PC-3 (cell line): ENCODE measurements around the gene RASA2. TPM values are rescaled to one million over a fixed set of nuclear protein-coding genes. Genes with fewer than 3 reads are reported as not detected.

Experiments
- ATAC-seq: fragments of 200-7000 bp; cut with Tn5 transposase; 2 replicates; pipeline ENCODE4 v1.9.1; 2020; ENCODE audit warnings: mild to moderate bottlenecking, moderate library complexity
- BruUV-seq: library from RNA; stranded (reverse); fragments of 400-500 nt; replicated peaks from 2 replicates; lab custom pipeline; 2021; lab: Mats Ljungman, UMichigan
- CTCF ChIA-PET: fragments of 300-600 bp; sonication (Branson Sonifier 250); formaldehyde crosslinking; loops from one replicate; lab custom pipeline; 2022; ENCODE audit warnings: antibody characterized with exemption; lab: Charles Lee
- POLR2A ChIA-PET: fragments of 300-600 bp; sonication (Branson Sonifier 250); formaldehyde crosslinking; loops from one replicate; lab custom pipeline; 2022; ENCODE audit warnings: antibody characterized with exemption; ENCODE audit not compliant: unreplicated experiment; lab: Charles Lee
- DNase-seq: peaks from one replicate; pipeline ENCODE4 v3.0.0-alpha.2; 2015
- H2AFZ ChIP-seq: fragments of 300-600 bp; sonication (generic); 2 replicates; pipeline ENCODE4 v1.6.0; 2016; ENCODE audit warnings: antibody characterized with exemption, low read length
- H3F3A ChIP-seq: fragments of 300-600 bp; sonication (generic); one replicate; pipeline ENCODE4 v1.6.0; 2017; ENCODE audit warnings: antibody characterized with exemption, low read length, control low read depth, mild to moderate bottlenecking; ENCODE audit not compliant: unreplicated experiment
- H3K27ac ChIP-seq: fragments of 300-600 bp; sonication (generic); 2 replicates; pipeline ENCODE4 v1.5.1; 2016; ENCODE audit warnings: mild to moderate bottlenecking, low read length
- H3K27me3 ChIP-seq: fragments of 300-600 bp; sonication (generic); 2 replicates; pipeline ENCODE4 v1.6.1; 2016; ENCODE audit warnings: low read length, mixed read lengths
- H3K36me3 ChIP-seq: fragments of 300-600 bp; sonication (generic); 2 replicates; pipeline ENCODE4 v1.6.1; 2016; ENCODE audit warnings: low read depth, mixed run types, low read length, mixed read lengths
- H3K4me1 ChIP-seq: fragments of 300-600 bp; sonication (generic); 2 replicates; pipeline ENCODE4 v1.5.1; 2016; ENCODE audit warnings: low read length; ENCODE audit not compliant: insufficient read depth
- H3K4me2 ChIP-seq: fragments of 300-600 bp; sonication (generic); 2 replicates; pipeline ENCODE4 v1.6.0; 2016; ENCODE audit warnings: low read length
- H3K4me3 ChIP-seq: fragments of 300-600 bp; sonication (generic); 2 replicates; pipeline ENCODE4 v1.5.1; 2016; ENCODE audit warnings: mild to moderate bottlenecking, low read length, mixed read lengths
- H3K79me2 ChIP-seq: fragments of 300-600 bp; sonication (generic); 2 replicates; pipeline ENCODE4 v1.6.1; 2017; ENCODE audit warnings: low read length, mixed read lengths
- H3K9ac ChIP-seq: fragments of 300-600 bp; sonication (generic); 2 replicates; pipeline ENCODE4 v1.6.0; 2016; ENCODE audit warnings: mild to moderate bottlenecking, low read length
- H3K9me2 ChIP-seq: fragments of 300-600 bp; sonication (generic); replicated peaks from 2 replicates; pipeline ENCODE4 v1.6.1; 2016; ENCODE audit warnings: mixed run types, low read length, mixed read lengths
- H3K9me3 ChIP-seq: fragments of 300-600 bp; sonication (generic); 2 replicates; pipeline ENCODE4 v1.6.1; 2016; ENCODE audit warnings: low read length, mixed read lengths
- H4K20me1 ChIP-seq: fragments of 300-600 bp; sonication (generic); 2 replicates; pipeline ENCODE4 v1.6.1; 2016; ENCODE audit warnings: low read length, mixed read lengths
- CTCF ChIP-seq: fragments of 300-600 bp; sonication (generic); conservative IDR thresholded peaks from 2 replicates; pipeline ENCODE4 v1.5.1; 2017; ENCODE audit warnings: antibody characterized with exemption, low read depth, mild to moderate bottlenecking, low read length
- EZH2 ChIP-seq: fragments of 300-600 bp; sonication (generic); IDR thresholded peaks from one replicate; pipeline ENCODE4 v1.6.1; 2017; ENCODE audit warnings: antibody characterized with exemption, mild to moderate bottlenecking, low read length; ENCODE audit not compliant: unreplicated experiment
- EZH2phosphoT487 ChIP-seq: fragments of 300-600 bp; sonication (generic); IDR thresholded peaks from 2 replicates; pipeline ENCODE4 v1.6.1; 2018; ENCODE audit warnings: mild to moderate bottlenecking, antibody characterized with exemption, low read length, borderline replicate concordance
- intact Hi-C: fragments of 100-400 bp; cut with micrococcal nuclease; formaldehyde crosslinking; loops from 2 replicates; pipeline ENCODE4 v1.9.0; 2023
- total RNA-seq: library from RNA; depleted of rRNA; stranded (reverse); fragments of >200 nt; gene quantifications from 2 replicates; pipeline ENCODE4 v1.2.3, GENCODE V29; 2014

Gene RASA2
- total RNA-seq, 1 experiment from 2014 or later: 3.7 TPM

- no peaks in the 10 kb centered on the region for H3K36me3 ChIP-seq
- no peaks in the 10 kb centered on the region for H3K4me1 ChIP-seq
- no peaks in the 10 kb centered on the region for H3K9me3 ChIP-seq
- ATAC-seq (no peak), DNase-seq (no peak)
- no peak overlapping the region for H3K4me3 ChIP-seq
- H3K27ac ChIP-seq: no peak overlapping the region
- no TSS peak for BruUV-seq
- ChIA-PET CTCF (no interaction called here), POLR2A (no interaction called here)
- no peaks in the 10 kb centered on the region for H3F3A ChIP-seq
- H3K9ac ChIP-seq: no peak overlapping the region
- peaks cover 18% of the 10 kb centered on the region; the same call in 1 of the 2 replicates for H3K79me2 ChIP-seq
- H3K4me2 ChIP-seq: no peak overlapping the region
- intact Hi-C loops: no loop called here
- H3K9me2 ChIP-seq: no peaks in the 10 kb centered on the region
- H4K20me1 ChIP-seq: no peaks in the 10 kb centered on the region
- no peaks in the 10 kb centered on the region for H3K27me3 ChIP-seq
- no peak for TF ChIP-seq CTCF
- TF ChIP-seq EZH2phosphoT487: no peak
- no peak overlapping the region for H2AFZ ChIP-seq
These were observed 20.7 kb downstream of the RASA2 start for GRCh38 chr3:141507392-141508066.

- no peak for TF ChIP-seq CTCF
These were observed 21.2 kb downstream of the RASA2 start for GRCh38 chr3:141508067-141508436.

DNA sequence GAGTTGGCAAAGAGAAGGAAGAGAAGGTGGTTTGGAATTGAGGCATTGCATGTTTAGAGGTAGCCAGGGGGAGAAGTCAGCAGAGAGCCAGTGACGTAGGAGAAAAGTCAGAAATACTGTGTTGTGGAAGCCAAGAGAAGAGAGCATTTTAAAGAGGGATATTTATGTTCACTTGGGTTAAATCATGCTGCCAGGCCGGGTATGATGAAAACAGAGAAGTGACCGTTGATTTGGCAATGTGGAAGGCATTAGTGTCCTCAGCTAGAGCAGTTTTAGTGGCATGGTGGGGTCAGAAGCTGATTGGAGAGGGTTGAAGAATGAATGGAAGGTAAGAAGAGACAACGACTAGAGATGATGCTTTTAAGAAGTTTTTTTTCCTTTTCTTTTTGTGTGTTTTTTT is 24.5 kb downstream of the RASA2 start:
- Histone ChIP-seq H3F3A (no peaks in the 10 kb centered on the region), H3K79me2 (peaks cover 11% of the 10 kb centered on the region; the same call in 1 of the 2 replicates), H3K4me2 (no peak overlapping the region), H4K20me1 (no peaks in the 10 kb centered on the region), H3K9me2 (no peaks in the 10 kb centered on the region), H3K4me1 (no peaks in the 10 kb centered on the region), H2AFZ (no peak overlapping the region), H3K9me3 (no peaks in the 10 kb centered on the region), H3K36me3 (no peaks in the 10 kb centered on the region; the same call in 1 of the 2 replicates), H3K27me3 (no peaks in the 10 kb centered on the region), H3K9ac (no peak overlapping the region), H3K27ac (no peak overlapping the region), H3K4me3 (no peak overlapping the region)
- DNase-seq (no peak), ATAC-seq (no peak)
- CTCF ChIA-PET: no interaction called here
- POLR2A ChIA-PET: no interaction called here
- TF ChIP-seq EZH2phosphoT487: no peak
- no peak for TF ChIP-seq CTCF
- TF ChIP-seq EZH2: no peak
- no TSS peak for BruUV-seq
- intact Hi-C loops: no loop called here

More at GRCh38 chr3:141508067-141508436, 21.2 kb downstream of the RASA2 start:
- Histone ChIP-seq H3K4me1 (no peaks in the 10 kb centered on the region), H3K27me3 (no peaks in the 10 kb centered on the region), H3K9ac (no peak overlapping the region), H3K9me2 (no peaks in the 10 kb centered on the region), H3K79me2 (peaks cover 18% of the 10 kb centered on the region; the same call in 1 of the 2 replicates), H2AFZ (no peak overlapping the region), H3K36me3 (no peaks in the 10 kb centered on the region), H3K27ac (no peak overlapping the region), H3K4me2 (no peak overlapping the region), H3K4me3 (no peak overlapping the region), H3F3A (no peaks in the 10 kb centered on the region), H3K9me3 (no peaks in the 10 kb centered on the region), H4K20me1 (no peaks in the 10 kb centered on the region)
- ChIA-PET CTCF (no interaction called here), POLR2A (no interaction called here)
- ATAC-seq (no peak), DNase-seq (no peak)
- intact Hi-C loops: no loop called here
- BruUV-seq: no TSS peak
